A673 (cell line): ENCODE data around the gene GBA2. TPM values are rescaled to one million over a fixed set of nuclear protein-coding genes. Genes with fewer than 3 reads are reported as not detected.

ENCODE experiments used
- BruUV-seq: library from RNA; stranded (reverse); fragments of 400-500 nt; replicated peaks from 2 replicates; lab custom pipeline; 2021; lab: Mats Ljungman, UMichigan
- CTCF ChIA-PET: fragments of 300-600 bp; sonication (Branson Sonifier 250); formaldehyde crosslinking; loops from one replicate; lab custom pipeline; 2022; ENCODE audit warnings: antibody characterized with exemption; lab: Charles Lee
- POLR2A ChIA-PET: fragments of 300-600 bp; sonication (Branson Sonifier 250); formaldehyde crosslinking; loops from one replicate; lab custom pipeline; 2022; ENCODE audit warnings: antibody characterized with exemption; ENCODE audit not compliant: low non-redundant PET; lab: Charles Lee
- DNase-seq: peaks from one replicate; pipeline ENCODE4 v3.0.0-alpha.2; 2015; ENCODE audit warnings: low spot score
- H3K27ac ChIP-seq: fragments of 200-600 bp; sonication (generic); 2 replicates; pipeline ENCODE4 v1.5.1; 2016; ENCODE audit warnings: mixed run types, low read depth, mild to moderate bottlenecking, mixed read lengths, antibody characterized with exemption, low read length; ENCODE audit not compliant: poor library complexity, severe bottlenecking
- H3K27me3 ChIP-seq: fragments of 200-600 bp; sonication (generic); replicated peaks from 2 replicates; pipeline ENCODE4 v1.6.1; 2017; ENCODE audit warnings: mixed run types, low read depth, mild to moderate bottlenecking, mixed read lengths, antibody characterized with exemption, low read length; ENCODE audit not compliant: insufficient read depth, poor library complexity
- H3K36me3 ChIP-seq: fragments of 200-600 bp; sonication (generic); 2 replicates; pipeline ENCODE4 v1.6.1; 2016; ENCODE audit warnings: mixed run types, mild to moderate bottlenecking, mixed read lengths, antibody characterized with exemption, low read length; ENCODE audit not compliant: insufficient read depth, poor library complexity, severe bottlenecking
- H3K4me1 ChIP-seq: fragments of 200-600 bp; sonication (generic); 2 replicates; pipeline ENCODE4 v1.6.1; 2017; ENCODE audit warnings: mixed run types, mild to moderate bottlenecking, mixed read lengths, antibody characterized with exemption, low read length; ENCODE audit not compliant: insufficient read depth, poor library complexity, severe bottlenecking
- H3K4me3 ChIP-seq: fragments of 200-600 bp; sonication (generic); 2 replicates; pipeline ENCODE4 v1.5.1; 2016; ENCODE audit warnings: low read depth, mixed run types, mild to moderate bottlenecking, mixed read lengths, low read length; ENCODE audit not compliant: poor library complexity, severe bottlenecking
- H3K9me3 ChIP-seq: fragments of 200-600 bp; sonication (generic); 2 replicates; pipeline ENCODE4 v1.6.1; 2016; ENCODE audit warnings: mixed run types, low read depth, mild to moderate bottlenecking, mixed read lengths, antibody characterized with exemption, low read length; ENCODE audit not compliant: poor library complexity, severe bottlenecking
- EZH2 ChIP-seq: fragments of 200-600 bp; sonication (generic); IDR thresholded peaks from 2 replicates; pipeline ENCODE4 v1.6.1; 2017; ENCODE audit warnings: borderline replicate concordance, low read depth, mild to moderate bottlenecking, mixed read lengths, antibody characterized with exemption, low read length; ENCODE audit not compliant: poor library complexity, severe bottlenecking
- intact Hi-C: fragments of 100-400 bp; cut with micrococcal nuclease; formaldehyde crosslinking; loops from one replicate; pipeline ENCODE4 v1.10.0; 2022; ENCODE audit not compliant: unreplicated experiment
- total RNA-seq: library from RNA; stranded (reverse); gene quantifications from 2 replicates; pipeline ENCODE4 v1.2.3, GENCODE V29; 2021
- TF ChIP-seq, protein P1 (sequence below): fragments of 300-800, 200-600 bp; sonication (generic); conservative IDR thresholded peaks from 2 replicates; pipeline ENCODE4 v1.5.1; 2017; ENCODE audit warnings: low read depth, mild to moderate bottlenecking, antibody characterized with exemption, low read length, moderate library complexity, mixed read lengths

GBA2 gene
- total RNA-seq, 1 experiment from 2014 or later, result 67.6 TPM

DNA sequence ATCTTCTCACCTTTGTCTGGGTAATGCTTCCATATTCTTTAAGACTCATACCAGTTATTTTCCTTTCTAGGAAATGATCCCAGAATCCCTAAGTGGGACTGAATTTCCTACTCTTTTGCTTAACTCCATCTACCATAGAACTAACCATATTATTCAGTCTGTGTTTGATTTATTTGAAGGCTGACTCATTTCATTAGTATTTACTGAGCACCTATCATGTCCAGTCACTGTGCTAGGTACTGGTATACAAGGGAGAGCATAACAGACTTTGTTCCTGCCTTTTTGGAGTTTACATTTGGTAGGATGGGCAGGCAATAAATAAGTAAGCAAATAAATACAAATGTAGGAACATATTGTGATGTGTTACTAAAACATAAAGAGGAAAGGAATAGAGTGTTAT, 46.7 kb upstream of the GBA2 start:
- no peak for TF ChIP-seq EZH2
- TF ChIP-seq, protein P1, sequence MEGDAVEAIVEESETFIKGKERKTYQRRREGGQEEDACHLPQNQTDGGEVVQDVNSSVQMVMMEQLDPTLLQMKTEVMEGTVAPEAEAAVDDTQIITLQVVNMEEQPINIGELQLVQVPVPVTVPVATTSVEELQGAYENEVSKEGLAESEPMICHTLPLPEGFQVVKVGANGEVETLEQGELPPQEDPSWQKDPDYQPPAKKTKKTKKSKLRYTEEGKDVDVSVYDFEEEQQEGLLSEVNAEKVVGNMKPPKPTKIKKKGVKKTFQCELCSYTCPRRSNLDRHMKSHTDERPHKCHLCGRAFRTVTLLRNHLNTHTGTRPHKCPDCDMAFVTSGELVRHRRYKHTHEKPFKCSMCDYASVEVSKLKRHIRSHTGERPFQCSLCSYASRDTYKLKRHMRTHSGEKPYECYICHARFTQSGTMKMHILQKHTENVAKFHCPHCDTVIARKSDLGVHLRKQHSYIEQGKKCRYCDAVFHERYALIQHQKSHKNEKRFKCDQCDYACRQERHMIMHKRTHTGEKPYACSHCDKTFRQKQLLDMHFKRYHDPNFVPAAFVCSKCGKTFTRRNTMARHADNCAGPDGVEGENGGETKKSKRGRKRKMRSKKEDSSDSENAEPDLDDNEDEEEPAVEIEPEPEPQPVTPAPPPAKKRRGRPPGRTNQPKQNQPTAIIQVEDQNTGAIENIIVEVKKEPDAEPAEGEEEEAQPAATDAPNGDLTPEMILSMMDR, result no peak
- no TSS peak for BruUV-seq
- Histone ChIP-seq H3K4me1 (no peaks in the 10 kb centered on the region), H3K4me3 (no peak overlapping the region), H3K27me3 (no peaks in the 10 kb centered on the region), H3K27ac (no peak overlapping the region), H3K36me3 (no peaks in the 10 kb centered on the region), H3K9me3 (no peaks in the 10 kb centered on the region)
- no peak for DNase-seq
- ChIA-PET CTCF (no interaction called here), POLR2A (no interaction called here)
- intact Hi-C loops, result loop anchor here (10.0 kb wide), 1 partner anchor 229 kb away; no protein-coding TSS in a partner anchor

DNA sequence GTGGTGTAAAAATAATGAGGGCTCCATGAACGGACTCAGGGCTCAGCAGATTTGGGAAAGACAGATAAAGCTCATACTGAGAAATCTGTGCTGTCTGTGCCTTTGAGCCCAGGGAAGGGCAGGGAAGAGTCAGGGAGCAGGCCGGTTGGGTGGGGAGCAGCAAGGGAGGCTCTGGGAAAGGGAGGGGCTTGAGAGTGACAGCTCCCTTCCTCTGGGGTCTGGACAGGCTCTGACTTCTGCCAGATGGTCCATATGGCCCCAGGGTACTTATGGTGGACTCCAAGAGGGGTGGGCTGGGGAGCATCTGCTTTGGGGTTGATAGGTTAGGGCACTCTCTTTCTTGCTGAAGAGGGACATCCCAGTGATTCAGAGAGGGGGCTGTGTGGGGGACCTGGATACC, 44.4 kb upstream of the GBA2 start:
- H3K36me3 ChIP-seq, result no peaks in the 10 kb centered on the region
- POLR2A ChIA-PET, result no interaction called here
- no peaks in the 10 kb centered on the region for H3K27me3 ChIP-seq
- no peak for DNase-seq
- no TSS peak for BruUV-seq
- H3K9me3 ChIP-seq, result no peaks in the 10 kb centered on the region
- no peak overlapping the region for H3K27ac ChIP-seq
- CTCF ChIA-PET, result no interaction called here
- no peak overlapping the region for H3K4me3 ChIP-seq
- TF ChIP-seq, protein P1, result no peak
- TF ChIP-seq EZH2, result no peak
- intact Hi-C loops, result loop anchor here (5.0 to 10.0 kb wide), 2 partner anchors 36 to 231 kb away; no protein-coding TSS in a partner anchor
- no peaks in the 10 kb centered on the region for H3K4me1 ChIP-seq

DNA sequence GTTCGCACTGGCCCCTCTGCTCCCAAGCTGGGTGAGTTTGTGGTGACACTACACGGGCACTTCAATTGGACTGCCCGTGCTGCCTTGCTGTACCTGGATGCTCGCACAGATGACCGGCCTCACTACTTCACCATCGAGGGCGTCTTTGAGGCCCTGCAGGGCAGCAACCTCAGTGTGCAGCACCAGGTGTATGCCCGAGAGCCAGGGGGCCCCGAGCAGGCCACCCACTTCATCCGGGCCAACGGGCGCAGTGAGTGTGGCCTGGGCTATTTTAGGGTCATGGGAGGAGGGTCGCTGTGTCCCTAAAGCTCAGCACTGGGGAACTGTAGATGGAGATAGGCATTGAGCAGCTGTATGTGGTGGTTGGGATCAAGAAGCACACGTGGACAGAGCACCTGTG, 43.8 kb upstream of the GBA2 start:
- Histone ChIP-seq H3K4me1 (no peaks in the 10 kb centered on the region), H3K27ac (no peak overlapping the region), H3K9me3 (no peaks in the 10 kb centered on the region), H3K4me3 (no peak overlapping the region), H3K36me3 (no peaks in the 10 kb centered on the region), H3K27me3 (no peaks in the 10 kb centered on the region)
- intact Hi-C loops, result loop anchor here (5.0 to 10.0 kb wide), 2 partner anchors 36 to 232 kb away; no protein-coding TSS in a partner anchor
- CTCF ChIA-PET, result no interaction called here
- no TSS peak for BruUV-seq
- DNase-seq, result no peak
- TF ChIP-seq, protein P1, result no peak
- TF ChIP-seq EZH2, result no peak
- POLR2A ChIA-PET, result no interaction called here
